ENCODE results near the gene VPS37B.

- no peak for TF ChIP-seq GATA2 (IDR thresholded peaks at IDR 0.05; ENCODE audit: low read depth, low read length)
- no peak for TF ChIP-seq GATA3 (IDR thresholded peaks at IDR 0.05; ENCODE audit: low read depth, low read length)
These were observed 31.1 kb downstream of the VPS37B start for GRCh38 chr12:122864894-122865253.
